CD8-positive, alpha-beta memory T cell (primary cell): Measurements from ENCODE around the gene DUSP1. TPM values are rescaled to one million over a fixed set of nuclear protein-coding genes. Genes with fewer than 3 reads are reported as not detected.

Experiments
- CTCF ChIA-PET: fragments of 350-600 bp; sonication (Branson Sonifier 250); formaldehyde crosslinking; loops from one replicate; lab custom pipeline; 2021; ENCODE audit warnings: antibody characterized with exemption; lab: Charles Lee
- POLR2A ChIA-PET: fragments of 350-600 bp; sonication (Branson Sonifier 250); formaldehyde crosslinking; loops from one replicate; lab custom pipeline; 2021; ENCODE audit warnings: antibody characterized with exemption; lab: Charles Lee
- DNase-seq, 5 donors: peaks; one replicate each; pipeline versions ENCODE4 v3.0.0 to v3.0.0-alpha.2; 2020 to 2022; ENCODE audit warnings: mixed read lengths in 1 of 5
- H3K27ac ChIP-seq: one replicate; pipeline ENCODE4 v1.7.0; 2013; ENCODE audit warnings: low read depth, mild to moderate bottlenecking, low read length, moderate library complexity
- H3K27me3 ChIP-seq: 2 replicates; pipeline ENCODE4 v1.7.0; 2013; ENCODE audit warnings: low read length, mild to moderate bottlenecking; ENCODE audit not compliant: insufficient read depth, poor library complexity, severe bottlenecking
- H3K36me3 ChIP-seq: 2 replicates; pipeline ENCODE4 v1.7.0; 2013; ENCODE audit warnings: mild to moderate bottlenecking, low read length, moderate library complexity; ENCODE audit not compliant: insufficient read depth
- H3K4me1 ChIP-seq: 2 replicates; pipeline ENCODE4 v1.7.0; 2013; ENCODE audit warnings: mild to moderate bottlenecking, low read length, moderate library complexity; ENCODE audit not compliant: insufficient read depth
- H3K4me3 ChIP-seq: 2 replicates; pipeline ENCODE4 v1.7.0; 2013; ENCODE audit warnings: mild to moderate bottlenecking, low read length
- H3K9me3 ChIP-seq: 2 replicates; pipeline ENCODE4 v1.7.0; 2013; ENCODE audit warnings: mild to moderate bottlenecking, low read length
- H3K27ac Mint-ChIP-seq, 8 donors: one replicate each; pipeline ENCODE4 v1.8.0; 2020 to 2021; ENCODE audit warnings: mixed read lengths in 8 of 8, mild to moderate bottlenecking in 6 of 8, inconsistent platforms in 3 of 8, moderate library complexity in 3 of 8
- H3K27me3 Mint-ChIP-seq, 2 donors: one replicate each; pipeline ENCODE4 v1.8.0; 2020 to 2021; ENCODE audit warnings: mixed read lengths in 2 of 2, mild to moderate bottlenecking in 1 of 2, moderate library complexity in 1 of 2
- H3K36me3 Mint-ChIP-seq, 3 donors: one replicate each; pipeline ENCODE4 v1.8.0; 2020 to 2021; ENCODE audit warnings: mixed read lengths in 3 of 3, inconsistent platforms in 1 of 3, mild to moderate bottlenecking in 1 of 3
- H3K4me1 Mint-ChIP-seq, 3 donors: one replicate each; pipeline ENCODE4 v1.8.0; 2020 to 2021; ENCODE audit warnings: mixed read lengths in 3 of 3, inconsistent platforms in 1 of 3, mild to moderate bottlenecking in 1 of 3
- H3K4me3 Mint-ChIP-seq, 7 donors: one replicate each; pipeline ENCODE4 v1.8.0; 2020 to 2021; ENCODE audit warnings: mixed read lengths in 7 of 7, mild to moderate bottlenecking in 6 of 7, moderate library complexity in 4 of 7, inconsistent platforms in 2 of 7
- H3K9me3 Mint-ChIP-seq, 5 donors: one replicate each; pipeline ENCODE4 v1.8.0; 2020 to 2022; ENCODE audit warnings: mixed read lengths in 5 of 5, mild to moderate bottlenecking in 3 of 5, moderate library complexity in 2 of 5, inconsistent platforms in 1 of 5
- polyA plus RNA-seq: library from polyadenylated mRNA; unstranded; fragments of 300-500 nt; fragmentation: Illumina TruSeq; gene quantifications from one replicate; pipeline ENCODE4 v1.2.3, GENCODE V29; 2021
- total RNA-seq, 2 experiments: library from RNA; stranded (reverse); gene quantifications; one replicate each; pipeline ENCODE4 v1.2.3, GENCODE V29; 2021

The DUSP1 gene, protein sequence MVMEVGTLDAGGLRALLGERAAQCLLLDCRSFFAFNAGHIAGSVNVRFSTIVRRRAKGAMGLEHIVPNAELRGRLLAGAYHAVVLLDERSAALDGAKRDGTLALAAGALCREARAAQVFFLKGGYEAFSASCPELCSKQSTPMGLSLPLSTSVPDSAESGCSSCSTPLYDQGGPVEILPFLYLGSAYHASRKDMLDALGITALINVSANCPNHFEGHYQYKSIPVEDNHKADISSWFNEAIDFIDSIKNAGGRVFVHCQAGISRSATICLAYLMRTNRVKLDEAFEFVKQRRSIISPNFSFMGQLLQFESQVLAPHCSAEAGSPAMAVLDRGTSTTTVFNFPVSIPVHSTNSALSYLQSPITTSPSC
- 10 to 100 TPM in 1 of 2 experiments, 1 to 10 TPM in 1; 9.4 to 10.9 TPM for total RNA-seq
- polyA plus RNA-seq, result 1,007 TPM

DNA sequence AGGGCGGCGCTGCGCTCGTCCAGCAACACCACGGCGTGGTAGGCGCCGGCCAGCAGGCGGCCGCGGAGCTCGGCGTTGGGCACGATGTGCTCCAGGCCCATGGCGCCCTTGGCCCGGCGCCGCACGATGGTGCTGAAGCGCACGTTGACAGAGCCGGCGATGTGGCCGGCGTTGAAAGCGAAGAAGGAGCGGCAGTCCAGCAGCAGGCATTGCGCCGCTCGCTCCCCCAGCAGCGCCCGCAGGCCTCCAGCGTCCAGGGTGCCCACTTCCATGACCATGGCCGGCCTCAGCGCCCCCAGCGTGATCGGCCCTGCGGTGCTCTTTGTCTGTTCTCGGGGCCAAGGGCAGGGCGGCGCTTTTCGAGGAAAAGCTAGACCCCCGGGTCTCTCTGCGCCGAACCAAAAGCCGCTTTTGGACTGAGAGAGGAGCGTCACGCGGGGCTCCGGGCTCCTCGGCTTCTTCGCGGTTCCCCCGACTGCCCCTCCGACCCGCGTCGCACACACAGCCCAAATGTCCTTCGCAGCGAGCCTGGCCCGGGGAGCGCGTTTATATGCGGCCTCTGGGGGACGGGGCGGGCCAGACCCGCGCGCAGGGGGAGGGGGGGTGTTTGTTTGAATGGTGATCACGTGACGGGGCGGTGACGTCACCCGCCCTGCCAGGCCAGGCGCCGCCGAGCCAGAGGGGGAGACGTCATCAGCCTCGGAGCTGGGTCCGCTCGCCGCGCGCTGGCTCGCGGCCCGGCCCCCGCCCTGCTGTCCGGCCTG, at the start of gene DUSP1:
Gene DUSP1 (minus strand): TSS at position 521 of the 764 bp plus-strand sequence. CDS start 243 bp downstream, at position 278.
- H3K27ac Mint-ChIP-seq, result peak within 1 kb of the TSS; percentile 97 to 100 (median 100)
- Histone ChIP-seq H3K36me3 (peaks cover 16% of the 10 kb centered on the region), H3K9me3 (no peaks in the 10 kb centered on the region), H3K27ac (peak within 1 kb of the TSS; percentile 100), H3K4me1 (peaks cover 48% of the 10 kb centered on the region), H3K27me3 (no peaks in the 10 kb centered on the region), H3K4me3 (peak within 1 kb of the TSS; percentile 87)
- peaks cover 0 to 31% of the 10 kb centered on the region in 2 donors for H3K27me3 Mint-ChIP-seq
- peaks cover 21 to 49% (median 22%) of the 10 kb centered on the region in 3 donors for H3K36me3 Mint-ChIP-seq
- CTCF ChIA-PET, result interaction anchor here (0.6 to 5.4 kb wide), 17 partner anchors 10 to 188 kb away, joined by 3 to 74 read pairs (median 4); partner anchors contain the start of gene RPL26L1
- H3K4me1 Mint-ChIP-seq, result peaks cover 69 to 80% (median 71%) of the 10 kb centered on the region in 3 donors
- peaks cover 0 to 9% (median 3%) of the 10 kb centered on the region in 5 donors for H3K9me3 Mint-ChIP-seq
- peak; percentile 96 to 100 (median 98) for DNase-seq
- H3K4me3 Mint-ChIP-seq, result peak within 1 kb of the TSS; percentile 94 to 98 (median 96)
- POLR2A ChIA-PET, result interaction anchor here (0.5 to 3.7 kb wide), 20 partner anchors 10 to 763 kb away, joined by 3 to 26 read pairs (median 6); partner anchors contain the start of genes ATP6V0E1, ERGIC1 and RPL26L1

GRCh38 chr5:172820046-172820767, 49.2 kb upstream of the DUSP1 start:
- H3K9me3 Mint-ChIP-seq, result peaks cover 0 to 5% (median 2%) of the 10 kb centered on the region in 5 donors

DNA sequence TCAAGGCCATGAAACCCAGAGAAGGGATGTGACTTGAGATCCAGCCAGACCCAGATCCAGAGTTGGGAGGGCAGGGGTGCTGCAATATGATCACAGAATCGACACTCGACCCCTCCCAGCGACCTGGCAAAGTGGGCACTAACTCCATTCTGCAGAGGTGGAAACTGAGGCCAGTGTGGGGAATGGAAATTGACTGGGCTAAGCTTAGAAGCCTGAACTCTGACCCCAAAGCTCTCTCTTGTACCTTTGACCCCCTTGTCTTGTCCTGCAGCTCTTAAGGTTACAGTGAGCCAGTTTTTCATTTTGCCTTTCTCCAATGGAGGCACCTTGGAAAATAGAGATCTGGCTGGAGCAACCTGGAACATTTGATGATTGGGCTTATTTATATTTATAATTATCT, 48.6 kb upstream of the DUSP1 start:
- no peaks in the 10 kb centered on the region for H3K36me3 Mint-ChIP-seq
- Histone ChIP-seq H3K9me3 (no peaks in the 10 kb centered on the region), H3K36me3 (no peaks in the 10 kb centered on the region), H3K27me3 (no peaks in the 10 kb centered on the region), H3K4me1 (no peaks in the 10 kb centered on the region), H3K4me3 (no peak overlapping the region), H3K27ac (no peak overlapping the region)
- peaks cover 0 to 1% (median 0%) of the 10 kb centered on the region in 5 donors for H3K9me3 Mint-ChIP-seq
- H3K27ac Mint-ChIP-seq, result no peak overlapping the region
- H3K4me1 Mint-ChIP-seq, result no peaks in the 10 kb centered on the region
- no peak for DNase-seq
- ChIA-PET CTCF (no interaction called here), POLR2A (no interaction called here)
- no peak overlapping the region for H3K4me3 Mint-ChIP-seq
- no peaks in the 10 kb centered on the region for H3K27me3 Mint-ChIP-seq

More at GRCh38 chr5:172820046-172820767, 49.2 kb upstream of the DUSP1 start:
- no peaks in the 10 kb centered on the region for H3K27me3 ChIP-seq
- Mint-ChIP-seq H3K36me3 (peaks cover 0 to 1% (median 0%) of the 10 kb centered on the region in 3 donors), H3K27me3 (no peaks in the 10 kb centered on the region), H3K27ac (peak overlapping the region in 2 of 8 donors; percentile 5 to 47), H3K4me1 (no peaks in the 10 kb centered on the region), H3K4me3 (no peak overlapping the region)
- no peak overlapping the region for H3K4me3 ChIP-seq
- CTCF ChIA-PET, result no interaction called here
- H3K27ac ChIP-seq, result no peak overlapping the region
- DNase-seq, result no peak
- no peaks in the 10 kb centered on the region for H3K4me1 ChIP-seq
- POLR2A ChIA-PET, result no interaction called here
- no peaks in the 10 kb centered on the region for H3K9me3 ChIP-seq
- H3K36me3 ChIP-seq, result no peaks in the 10 kb centered on the region

DNA sequence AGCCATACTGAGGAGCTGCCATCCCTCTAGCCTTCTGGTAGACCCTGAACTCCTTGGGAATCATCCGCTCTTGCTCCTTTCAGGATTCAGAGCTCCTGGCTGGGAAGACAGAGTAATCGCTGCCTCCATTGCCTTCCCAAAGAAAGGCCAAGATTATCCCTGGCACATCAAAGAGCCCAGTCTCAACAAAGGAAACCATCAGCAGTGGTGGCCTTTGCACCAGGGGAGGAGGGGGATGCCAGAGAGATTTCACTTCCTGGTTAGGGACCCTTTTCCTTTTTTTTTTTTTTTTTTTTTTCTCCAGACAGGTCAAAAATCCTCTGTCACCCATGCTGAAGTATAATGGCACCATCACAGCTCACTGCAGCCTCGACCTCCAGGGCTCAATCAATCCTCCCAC, 47.1 kb upstream of the DUSP1 start:
- Histone ChIP-seq H3K4me1 (no peaks in the 10 kb centered on the region), H3K27me3 (no peaks in the 10 kb centered on the region), H3K9me3 (no peaks in the 10 kb centered on the region), H3K27ac (no peak overlapping the region), H3K4me3 (no peak overlapping the region), H3K36me3 (no peaks in the 10 kb centered on the region)
- no peaks in the 10 kb centered on the region for H3K27me3 Mint-ChIP-seq
- no peak overlapping the region for H3K4me3 Mint-ChIP-seq
- no peaks in the 10 kb centered on the region for H3K36me3 Mint-ChIP-seq
- DNase-seq, result no peak
- H3K9me3 Mint-ChIP-seq, result no peaks in the 10 kb centered on the region
- CTCF ChIA-PET, result no interaction called here
- POLR2A ChIA-PET, result interaction anchor here (0.6 kb wide), 2 partner anchors 15 to 239 kb away, joined by 3 to 6 read pairs; no protein-coding TSS in a partner anchor
- no peaks in the 10 kb centered on the region for H3K4me1 Mint-ChIP-seq
- H3K27ac Mint-ChIP-seq, result peak overlapping the region in 1 of 8 donors; percentile 13

DNA sequence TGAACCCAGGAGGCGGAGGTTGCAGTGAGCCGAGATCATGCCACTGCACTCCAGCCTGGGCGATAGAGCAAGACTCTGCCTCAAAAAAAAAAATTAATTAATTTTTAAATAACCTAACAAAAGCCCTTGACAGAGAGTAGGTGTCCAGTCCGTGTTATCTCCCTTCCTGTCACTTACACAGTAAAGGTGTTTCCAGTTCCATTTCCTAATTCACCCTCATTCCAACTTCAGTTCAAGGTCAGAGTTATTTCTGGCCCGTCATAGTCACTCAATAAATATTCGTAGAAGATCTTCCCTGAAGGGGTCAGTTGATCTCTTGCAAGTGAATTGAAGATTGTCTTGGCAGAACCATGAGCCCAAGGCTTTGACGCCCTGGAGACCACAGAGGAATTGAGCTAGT, 46.7 kb upstream of the DUSP1 start:
- no peaks in the 10 kb centered on the region for H3K36me3 ChIP-seq
- CTCF ChIA-PET, result no interaction called here
- H3K27ac Mint-ChIP-seq, result no peak overlapping the region

GRCh38 chr5:172816925-172817562, 46.0 kb upstream of the DUSP1 start:
- Histone ChIP-seq H3K4me1 (no peaks in the 10 kb centered on the region), H3K4me3 (no peak overlapping the region), H3K36me3 (no peaks in the 10 kb centered on the region), H3K9me3 (no peaks in the 10 kb centered on the region), H3K27ac (no peak overlapping the region), H3K27me3 (no peaks in the 10 kb centered on the region)
- no peaks in the 10 kb centered on the region for H3K36me3 Mint-ChIP-seq
- H3K9me3 Mint-ChIP-seq, result no peaks in the 10 kb centered on the region
- POLR2A ChIA-PET, result no interaction called here
- no peak overlapping the region for H3K4me3 Mint-ChIP-seq
- CTCF ChIA-PET, result interaction anchor here (1.0 kb wide), 1 partner anchor 45 kb away, joined by 5 read pairs; no protein-coding TSS in a partner anchor
- H3K4me1 Mint-ChIP-seq, result no peaks in the 10 kb centered on the region
- no peak for DNase-seq
- peak overlapping the region in 1 of 8 donors; percentile 27 for H3K27ac Mint-ChIP-seq
- H3K27me3 Mint-ChIP-seq, result no peaks in the 10 kb centered on the region

More for the DNA sequence above, 46.7 kb upstream of the DUSP1 start:
- Histone ChIP-seq H3K9me3 (no peaks in the 10 kb centered on the region), H3K4me3 (no peak overlapping the region), H3K27me3 (no peaks in the 10 kb centered on the region), H3K4me1 (no peaks in the 10 kb centered on the region), H3K27ac (no peak overlapping the region)
- H3K9me3 Mint-ChIP-seq, result no peaks in the 10 kb centered on the region
- H3K4me3 Mint-ChIP-seq, result no peak overlapping the region
- DNase-seq, result no peak
- POLR2A ChIA-PET, result interaction anchor here (0.6 kb wide), 1 partner anchor 15 kb away, joined by 3 read pairs; no protein-coding TSS in a partner anchor
- no peaks in the 10 kb centered on the region for H3K36me3 Mint-ChIP-seq
- H3K4me1 Mint-ChIP-seq, result no peaks in the 10 kb centered on the region
- H3K27me3 Mint-ChIP-seq, result no peaks in the 10 kb centered on the region

DNA sequence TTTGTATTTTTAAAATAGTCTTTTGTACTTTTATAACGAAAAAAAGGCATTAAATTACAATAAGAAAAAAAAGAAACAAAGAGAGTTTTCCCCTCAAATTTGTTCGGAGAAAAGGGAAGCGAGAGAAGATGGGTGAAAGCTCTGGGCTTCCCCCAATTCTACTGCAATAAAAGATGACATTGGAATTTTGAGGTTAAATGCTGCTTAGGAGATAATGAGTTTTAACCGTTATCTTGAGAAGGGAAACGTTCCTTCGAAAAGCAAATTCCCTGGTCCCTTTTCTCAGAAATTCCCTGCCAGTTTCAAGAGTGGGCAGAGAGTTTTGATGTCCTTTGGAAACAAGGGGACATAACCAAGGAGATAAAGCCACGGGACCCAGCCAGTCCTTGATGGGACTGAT, 44.6 kb upstream of the DUSP1 start:
- Histone ChIP-seq H3K9me3 (no peaks in the 10 kb centered on the region), H3K36me3 (no peaks in the 10 kb centered on the region), H3K27ac (no peak overlapping the region), H3K4me3 (no peak overlapping the region), H3K4me1 (no peaks in the 10 kb centered on the region), H3K27me3 (no peaks in the 10 kb centered on the region)
- Mint-ChIP-seq H3K27ac (no peak overlapping the region), H3K9me3 (no peaks in the 10 kb centered on the region), H3K4me1 (no peaks in the 10 kb centered on the region), H3K36me3 (no peaks in the 10 kb centered on the region), H3K4me3 (no peak overlapping the region), H3K27me3 (no peaks in the 10 kb centered on the region)
- DNase-seq, result no peak
- ChIA-PET CTCF (interaction anchor here (1.0 kb wide), 2 partner anchors 18 to 43 kb away, joined by 3 to 5 read pairs; no protein-coding TSS in a partner anchor), POLR2A (no interaction called here)
